Adipocyte (in vitro differentiated cells): Measurements from ENCODE around the gene ADCY7.

Source experiments
- DNase-seq: peaks from one replicate; pipeline ENCODE4 v3.0.0-alpha.2; 2015; ENCODE audit warnings: low read depth
- H3K27me3 ChIP-seq: replicated peaks from 2 replicates; pipeline ENCODE4 v1.7.0; 2013; ENCODE audit warnings: mild to moderate bottlenecking, low read length, moderate library complexity; ENCODE audit not compliant: control insufficient read depth, insufficient read depth
- H3K36me3 ChIP-seq: 2 replicates; pipeline ENCODE4 v1.7.0; 2013; ENCODE audit warnings: low read length, mild to moderate bottlenecking, moderate library complexity; ENCODE audit not compliant: control insufficient read depth, insufficient read depth, severe bottlenecking
- H3K4me1 ChIP-seq: 2 replicates; pipeline ENCODE4 v1.7.0; 2013; ENCODE audit warnings: mild to moderate bottlenecking, low read length, moderate library complexity; ENCODE audit not compliant: control insufficient read depth, insufficient read depth
- H3K4me3 ChIP-seq: 2 replicates; pipeline ENCODE4 v1.7.0; 2013; ENCODE audit warnings: mild to moderate bottlenecking, low read length, moderate library complexity
- H3K9ac ChIP-seq: 2 replicates; pipeline ENCODE4 v1.7.0; 2013; ENCODE audit warnings: mild to moderate bottlenecking, low read length, moderate library complexity
- H3K9me3 ChIP-seq: 2 replicates; pipeline ENCODE4 v1.7.0; 2013; ENCODE audit warnings: mild to moderate bottlenecking, low read length, moderate library complexity; ENCODE audit not compliant: control insufficient read depth

ADCY7 gene

GRCh38 chr16:50261707-50262235 is 4.6 kb upstream of the ADCY7 start:
- Histone ChIP-seq H3K4me3 (no peak overlapping the region), H3K27me3 (no peaks in the 10 kb centered on the region), H3K9me3 (peaks cover 3% of the 10 kb centered on the region), H3K4me1 (peaks cover 40% of the 10 kb centered on the region), H3K9ac (peak overlapping the region; percentile 16), H3K36me3 (no peaks in the 10 kb centered on the region)
- DNase-seq, result no peak

GRCh38 chr16:50263060-50263909 is 3.1 kb upstream of the ADCY7 start:
- Histone ChIP-seq H3K4me3 (no peak overlapping the region), H3K36me3 (no peaks in the 10 kb centered on the region), H3K9me3 (peaks cover 3% of the 10 kb centered on the region), H3K9ac (no peak overlapping the region), H3K4me1 (peaks cover 46% of the 10 kb centered on the region), H3K27me3 (no peaks in the 10 kb centered on the region)
- DNase-seq, result no peak

- no peaks in the 10 kb centered on the region for H3K27me3 ChIP-seq
- peaks cover 3% of the 10 kb centered on the region for H3K9me3 ChIP-seq
- no peak overlapping the region for H3K4me3 ChIP-seq
- no peaks in the 10 kb centered on the region for H3K36me3 ChIP-seq
- no peak for DNase-seq
- no peak overlapping the region for H3K9ac ChIP-seq
- peaks cover 37% of the 10 kb centered on the region for H3K4me1 ChIP-seq
These were observed 2.1 kb upstream of the ADCY7 start for GRCh38 chr16:50263940-50264929.

DNA sequence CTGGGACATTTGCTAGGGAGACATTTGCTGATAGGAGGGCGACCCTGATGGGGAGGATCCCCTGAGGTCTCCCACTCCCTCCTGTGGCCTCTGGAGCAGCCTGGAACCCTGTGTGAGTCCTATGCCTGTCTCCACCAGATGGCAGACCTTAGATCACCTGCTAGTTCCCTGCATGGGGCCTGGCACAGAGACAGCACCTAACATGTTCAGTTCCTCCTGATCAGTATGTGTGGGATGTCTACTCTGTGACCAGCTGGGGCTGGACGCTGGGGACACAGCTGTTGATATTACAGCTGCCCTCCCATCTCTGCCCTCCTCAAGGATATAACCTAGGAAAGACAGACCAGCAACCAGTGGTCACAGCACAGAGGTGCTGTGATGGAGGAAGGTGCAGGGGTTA is 1.1 kb upstream of the ADCY7 start:
- Histone ChIP-seq H3K36me3 (no peaks in the 10 kb centered on the region), H3K9me3 (peaks cover 3% of the 10 kb centered on the region), H3K27me3 (no peaks in the 10 kb centered on the region), H3K9ac (no peak overlapping the region), H3K4me3 (no peak overlapping the region), H3K4me1 (peaks cover 28% of the 10 kb centered on the region)
- DNase-seq, result no peak

- Histone ChIP-seq H3K4me1 (peaks cover 28% of the 10 kb centered on the region), H3K27me3 (no peaks in the 10 kb centered on the region), H3K9ac (peak overlapping the region; percentile 72), H3K36me3 (no peaks in the 10 kb centered on the region), H3K4me3 (peak overlapping the region; percentile 72), H3K9me3 (no peaks in the 10 kb centered on the region)
- DNase-seq, result no peak
These were observed 525 bp upstream of the ADCY7 start for GRCh38 chr16:50265716-50266336.

- Histone ChIP-seq H3K9me3 (no peaks in the 10 kb centered on the region), H3K4me1 (peaks cover 18% of the 10 kb centered on the region), H3K27me3 (no peaks in the 10 kb centered on the region), H3K4me3 (peak overlapping the region; percentile 72), H3K9ac (peak overlapping the region; percentile 72), H3K36me3 (no peaks in the 10 kb centered on the region)
- peak; percentile 38 for DNase-seq
These were observed 840 bp downstream of the ADCY7 start for GRCh38 chr16:50267151-50267631.

GRCh38 chr16:50267651-50268050 is 1.3 kb downstream of the ADCY7 start:
- Histone ChIP-seq H3K27me3 (no peaks in the 10 kb centered on the region), H3K9ac (no peak overlapping the region), H3K36me3 (no peaks in the 10 kb centered on the region), H3K9me3 (no peaks in the 10 kb centered on the region), H3K4me1 (peaks cover 18% of the 10 kb centered on the region), H3K4me3 (no peak overlapping the region)
- DNase-seq, result no peak

- H3K9ac ChIP-seq, result no peak overlapping the region
- no peaks in the 10 kb centered on the region for H3K9me3 ChIP-seq
- no peak overlapping the region for H3K4me3 ChIP-seq
- no peak for DNase-seq
- no peaks in the 10 kb centered on the region for H3K27me3 ChIP-seq
- H3K36me3 ChIP-seq, result no peaks in the 10 kb centered on the region
- peaks cover 18% of the 10 kb centered on the region for H3K4me1 ChIP-seq
These were observed 2.0 kb downstream of the ADCY7 start for GRCh38 chr16:50268352-50268751.

DNA sequence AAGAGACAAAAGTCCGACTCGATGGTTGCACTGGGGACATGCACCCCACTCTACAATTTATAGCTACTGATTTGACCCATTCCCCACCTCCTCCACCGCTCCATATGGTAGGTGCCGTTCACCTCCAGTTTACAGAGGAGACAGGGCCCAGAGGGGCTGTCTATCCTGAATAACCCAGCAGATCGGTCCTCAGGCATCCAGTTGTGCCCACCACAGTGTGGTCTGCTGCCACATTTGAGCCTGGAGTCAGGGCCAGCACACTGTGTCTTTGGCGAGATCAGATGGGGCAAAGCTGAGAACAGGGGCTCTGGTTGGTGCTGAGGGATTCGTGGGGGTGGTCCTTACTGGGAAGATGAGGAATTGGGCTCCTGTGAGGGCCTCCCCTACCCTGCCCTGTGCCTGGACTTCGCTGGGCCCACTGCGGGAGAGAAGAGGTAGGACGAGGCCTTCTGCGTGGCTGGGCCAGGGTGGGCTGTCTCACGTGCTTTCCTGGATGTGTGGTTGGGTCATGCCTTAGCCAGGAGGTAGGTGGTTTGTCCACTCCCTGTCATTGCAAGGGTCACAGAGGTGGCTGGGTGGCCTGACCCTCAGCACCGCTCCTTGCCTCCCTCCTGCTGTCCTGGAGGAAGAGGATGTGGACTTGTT is 2.8 kb downstream of the ADCY7 start:
- H3K36me3 ChIP-seq, result no peaks in the 10 kb centered on the region
- no peak overlapping the region for H3K4me3 ChIP-seq
- peaks cover 18% of the 10 kb centered on the region for H3K4me1 ChIP-seq
- DNase-seq, result no peak
- no peak overlapping the region for H3K9ac ChIP-seq
- no peaks in the 10 kb centered on the region for H3K27me3 ChIP-seq
- H3K9me3 ChIP-seq, result no peaks in the 10 kb centered on the region

DNA sequence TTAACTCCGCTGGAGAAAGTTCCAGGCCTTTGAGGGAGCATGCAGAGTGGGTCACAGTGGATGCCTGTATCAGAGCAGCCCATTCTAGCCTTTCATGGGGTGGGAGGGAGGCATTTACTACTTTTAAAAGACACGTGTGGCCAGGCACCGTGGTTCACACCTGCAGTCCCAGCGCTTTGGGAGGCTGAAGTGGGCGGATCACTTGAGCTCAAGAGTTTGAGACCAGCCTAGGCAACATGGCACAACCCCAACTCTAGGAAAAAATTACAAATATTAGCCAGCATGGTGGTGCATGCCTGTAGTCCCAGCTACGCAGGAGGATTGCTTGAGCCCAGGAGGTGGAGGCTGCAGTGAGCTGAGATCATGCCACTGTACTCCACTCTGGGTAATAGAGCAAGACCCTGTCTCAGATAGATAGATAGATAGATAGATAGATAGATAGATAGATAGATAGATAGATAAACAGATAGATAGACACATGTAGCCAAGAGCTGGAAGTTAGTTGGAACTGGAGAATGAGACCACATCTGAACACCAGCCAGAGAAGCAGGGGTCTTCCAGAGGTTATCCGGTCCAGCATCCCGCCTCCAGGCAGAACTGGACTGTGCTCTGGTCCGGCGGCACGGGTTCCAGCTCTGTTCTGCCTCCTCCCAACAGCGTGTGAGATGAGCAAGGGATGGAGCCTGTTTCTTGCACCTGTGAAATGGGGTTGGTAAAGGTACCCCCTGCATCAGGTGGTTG is 3.6 kb downstream of the ADCY7 start:
- H3K9ac ChIP-seq, result no peak overlapping the region

More for the DNA sequence above, 3.6 kb downstream of the ADCY7 start:
- no peak for DNase-seq
- Histone ChIP-seq H3K36me3 (no peaks in the 10 kb centered on the region), H3K27me3 (no peaks in the 10 kb centered on the region), H3K4me3 (no peak overlapping the region), H3K9me3 (no peaks in the 10 kb centered on the region), H3K4me1 (peaks cover 18% of the 10 kb centered on the region)
